HG03575 (cell line): Measurements from ENCODE around the gene SOSTDC1.
"Not testable (repeated sequence)": the region's sequence is repeated elsewhere in the genome, so short reads cannot be mapped to it uniquely, and the experiment has no call there.

ENCODE experiments used
- ATAC-seq: cut with Tn5 transposase; IDR thresholded peaks from one replicate; pipeline ENCODE4 v1.9.1; 2021; ENCODE audit not compliant: unreplicated experiment, insufficient number of reproducible peaks, low FRiP score; ENCODE audit errors: extremely low read depth

Gene SOSTDC1, protein sequence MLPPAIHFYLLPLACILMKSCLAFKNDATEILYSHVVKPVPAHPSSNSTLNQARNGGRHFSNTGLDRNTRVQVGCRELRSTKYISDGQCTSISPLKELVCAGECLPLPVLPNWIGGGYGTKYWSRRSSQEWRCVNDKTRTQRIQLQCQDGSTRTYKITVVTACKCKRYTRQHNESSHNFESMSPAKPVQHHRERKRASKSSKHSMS

GRCh38 chr7:16465469-16466361 is at the start of gene SOSTDC1:
SOSTDC1 (minus strand) TSS chr7:16465738; CDS start chr7:16465668, 70 bp downstream.
- ATAC-seq = no peak

- no peak for ATAC-seq
Observed at GRCh38 chr7:16514729-16515128, 49.2 kb upstream of the SOSTDC1 start.

- ATAC-seq = no peak
Observed at GRCh38 chr7:16514271-16514670, 48.7 kb upstream of the SOSTDC1 start.

DNA sequence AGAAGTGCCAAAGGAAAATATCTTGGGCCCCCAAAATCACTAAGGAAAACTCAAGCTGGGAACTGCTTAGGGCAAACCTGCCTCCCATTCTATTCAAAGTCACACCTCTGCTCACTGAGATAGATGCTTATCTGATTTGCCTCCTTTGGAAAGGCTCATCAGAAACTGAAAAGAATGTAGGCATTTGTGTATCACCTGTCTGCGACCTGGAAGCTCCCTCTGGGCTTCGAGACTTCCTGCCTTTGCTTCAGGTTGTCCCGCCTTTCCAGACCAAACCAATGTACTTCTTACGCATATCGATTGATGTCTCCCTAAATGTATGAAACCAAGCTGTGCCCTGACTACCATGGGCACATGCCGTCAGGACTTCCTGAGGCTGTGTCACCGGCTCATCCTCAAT is 46.6 kb upstream of the SOSTDC1 start:
- ATAC-seq = no peak

DNA sequence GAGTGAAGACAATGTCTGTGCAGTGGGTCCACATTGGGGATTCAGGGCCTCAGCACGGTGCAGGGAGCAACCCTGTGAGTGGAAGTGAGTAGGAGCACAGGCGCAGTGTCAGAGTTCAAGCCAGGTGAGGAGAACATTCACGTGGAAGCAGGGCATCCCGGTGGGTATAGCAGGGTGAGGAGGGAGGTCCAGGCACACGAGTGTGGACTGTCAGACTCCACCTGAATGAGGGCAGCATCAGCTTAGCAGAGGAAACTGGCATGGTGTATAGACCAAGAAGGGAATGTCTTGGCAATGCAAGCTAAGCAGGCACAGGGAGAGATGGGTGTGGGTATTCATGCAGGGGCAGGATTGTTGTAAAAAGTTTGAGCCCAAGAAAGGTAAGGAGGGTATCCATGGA is 45.8 kb upstream of the SOSTDC1 start:
- ATAC-seq = no peak

- ATAC-seq = no peak
Observed at GRCh38 chr7:16509829-16510228, 44.3 kb upstream of the SOSTDC1 start.

DNA sequence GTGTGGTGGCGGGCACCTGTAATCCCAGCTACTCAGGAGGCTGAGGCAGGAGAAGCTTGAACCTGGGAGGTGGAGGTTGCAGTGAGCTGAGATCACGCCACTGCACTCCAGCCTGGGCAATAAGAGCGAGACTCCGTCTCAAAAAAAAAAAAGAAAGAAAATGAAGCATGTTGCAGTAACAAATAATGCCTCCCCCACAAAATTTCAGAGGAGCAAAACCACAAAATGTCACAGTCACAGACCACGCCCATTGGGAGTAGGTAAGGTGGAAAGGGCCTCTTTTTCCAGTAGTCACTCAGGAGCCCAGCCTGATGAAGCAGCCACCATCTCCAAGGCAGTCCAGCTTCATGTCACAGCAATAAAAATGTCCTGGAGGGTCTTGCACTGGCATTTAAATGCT is 40.9 kb upstream of the SOSTDC1 start:
- not testable (repeated sequence) for ATAC-seq

DNA sequence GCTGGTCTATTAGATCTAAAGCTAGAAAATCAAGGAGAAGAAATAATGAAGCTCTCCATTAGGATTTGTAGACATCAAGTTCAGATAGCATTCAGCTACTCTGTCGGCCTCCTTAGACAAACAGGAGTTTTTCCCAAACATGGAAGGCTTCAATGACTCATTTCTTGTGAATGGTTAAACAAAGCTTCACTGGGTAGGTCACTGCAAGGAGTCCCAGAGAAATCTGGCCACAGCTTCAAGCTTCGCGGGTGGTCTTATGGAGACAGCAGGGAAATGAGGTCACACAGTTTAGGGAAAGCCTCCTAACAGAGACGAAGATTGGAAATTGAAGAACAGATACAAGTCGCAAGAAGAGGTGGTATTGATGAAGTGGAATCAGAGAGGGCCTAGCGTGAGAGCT is 38.5 kb upstream of the SOSTDC1 start:
- ATAC-seq = no peak

DNA sequence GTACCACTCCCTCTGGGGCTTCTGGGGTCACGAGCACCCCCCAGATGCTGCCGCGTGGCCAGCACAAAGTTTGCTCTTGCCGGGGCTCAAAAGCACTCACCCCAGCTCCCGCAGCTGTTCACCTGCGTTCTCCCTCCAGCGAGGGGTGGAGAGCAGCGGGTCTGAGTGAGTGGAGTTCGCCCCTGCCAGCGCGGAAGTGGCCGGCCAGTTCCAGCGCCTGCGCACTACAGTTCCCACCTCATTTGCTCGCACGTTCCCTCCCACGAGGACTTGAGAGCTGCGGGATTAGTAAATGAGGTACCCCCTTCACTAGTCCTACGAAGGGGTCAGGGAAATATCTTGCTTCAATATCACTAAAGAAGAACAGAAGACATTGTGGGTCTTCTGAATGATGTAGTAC is 36.8 kb upstream of the SOSTDC1 start:
- no peak for ATAC-seq

DNA sequence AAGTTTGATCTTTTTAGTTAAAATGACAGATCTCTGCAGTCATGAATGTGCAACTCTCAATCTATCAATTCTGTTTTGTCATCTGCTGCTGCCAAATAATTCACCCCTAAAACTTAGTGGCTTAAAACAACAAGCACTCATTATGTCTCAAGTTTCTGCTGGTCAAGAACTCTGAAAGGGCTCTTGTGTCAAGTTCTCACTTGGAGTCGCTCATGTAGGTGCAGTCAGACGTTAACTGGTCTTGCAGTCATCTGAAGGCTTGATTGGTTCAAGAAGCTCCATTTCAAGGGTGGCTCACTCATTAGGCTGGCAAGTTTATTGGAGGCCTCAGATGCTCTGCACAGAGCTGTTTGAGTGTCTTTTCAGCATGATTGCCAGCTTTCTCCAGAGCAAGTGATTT is 32.6 kb upstream of the SOSTDC1 start:
- ATAC-seq = no peak

- ATAC-seq = no peak
Observed at GRCh38 chr7:16494955-16495719, 29.6 kb upstream of the SOSTDC1 start.

DNA sequence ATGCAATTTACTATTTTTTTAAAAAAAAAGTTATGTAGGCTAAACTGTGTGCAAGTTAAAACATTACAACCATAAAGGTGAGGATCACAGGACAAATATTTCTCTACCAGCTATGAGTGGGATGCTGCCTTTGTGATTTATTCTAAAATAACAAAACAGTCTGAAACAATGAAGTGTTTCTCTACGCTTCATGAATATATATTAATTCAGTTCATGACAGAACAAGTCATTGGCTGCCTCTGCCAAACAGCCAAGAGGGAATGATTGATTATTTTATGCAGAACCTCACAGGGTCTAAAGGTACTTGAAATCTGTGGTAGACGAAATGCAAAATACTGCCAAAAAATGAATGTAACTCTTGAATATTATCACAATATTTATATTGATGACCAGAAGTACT is 29.0 kb upstream of the SOSTDC1 start:
- no peak for ATAC-seq

DNA sequence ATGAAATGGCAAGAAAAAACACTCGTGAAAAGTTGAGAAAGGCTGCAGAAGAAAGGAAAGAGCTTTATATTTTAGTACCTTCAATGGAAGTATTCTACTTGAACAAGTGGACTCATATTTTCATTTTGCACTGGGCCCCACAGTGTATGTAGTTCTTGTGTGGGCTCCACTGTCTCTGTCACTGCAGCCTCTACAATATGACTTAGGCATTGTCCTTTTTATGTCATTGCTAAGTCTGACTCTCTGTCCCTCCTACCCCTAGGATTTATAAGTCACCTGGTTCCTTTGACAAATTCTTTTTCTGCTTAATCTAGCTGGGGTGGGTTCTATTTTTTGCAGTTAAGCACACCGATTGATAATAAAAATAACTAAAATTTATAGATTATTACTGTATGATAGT is 27.7 kb upstream of the SOSTDC1 start:
- no peak for ATAC-seq

DNA sequence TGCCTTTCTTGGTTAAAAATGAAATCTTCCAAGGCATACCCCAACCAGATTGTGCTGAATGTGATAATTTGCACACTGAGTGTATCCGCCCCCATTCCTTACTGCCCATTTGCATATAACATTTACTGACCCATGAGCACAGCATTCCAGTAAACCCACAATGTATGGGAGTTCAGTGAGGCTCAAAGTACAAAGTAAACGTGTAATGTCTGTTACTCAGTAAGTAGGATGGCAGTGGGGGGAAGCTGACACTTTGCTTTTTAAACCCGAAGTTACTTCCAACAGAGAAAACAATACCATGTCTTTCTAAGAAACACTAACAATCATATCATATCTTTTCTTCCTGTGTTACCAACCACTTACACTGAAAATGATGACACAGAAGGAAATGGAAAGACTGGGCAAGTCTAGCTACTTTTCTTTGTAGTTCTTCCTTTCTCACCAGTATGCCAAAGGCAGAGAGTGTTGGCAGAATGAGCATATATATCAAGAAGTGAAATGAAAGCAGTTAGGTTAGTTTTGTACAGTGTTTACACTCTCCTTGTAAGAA is 27.1 kb upstream of the SOSTDC1 start:
- ATAC-seq = no peak

DNA sequence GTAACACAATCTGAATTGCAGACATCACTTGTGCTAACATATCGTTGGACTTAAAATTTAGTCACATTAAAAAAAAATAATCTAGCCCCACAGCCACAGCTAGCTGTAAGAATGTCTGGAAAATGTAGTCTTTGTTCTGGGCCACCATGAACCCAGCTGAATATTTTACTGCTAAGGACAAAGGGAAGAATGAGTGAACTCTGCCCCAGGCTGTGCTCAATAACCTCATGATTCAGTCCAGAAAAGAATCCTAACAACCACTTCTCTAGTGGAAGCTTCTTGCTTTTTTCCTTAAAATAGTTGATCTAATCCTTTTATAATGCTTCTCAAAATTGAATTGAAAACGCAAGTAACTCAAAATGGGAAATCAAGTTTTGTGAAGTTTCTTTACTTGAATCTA is 25.6 kb upstream of the SOSTDC1 start:
- no peak for ATAC-seq

- ATAC-seq = no peak
Observed at GRCh38 chr7:16484453-16485158, 19.1 kb upstream of the SOSTDC1 start.

DNA sequence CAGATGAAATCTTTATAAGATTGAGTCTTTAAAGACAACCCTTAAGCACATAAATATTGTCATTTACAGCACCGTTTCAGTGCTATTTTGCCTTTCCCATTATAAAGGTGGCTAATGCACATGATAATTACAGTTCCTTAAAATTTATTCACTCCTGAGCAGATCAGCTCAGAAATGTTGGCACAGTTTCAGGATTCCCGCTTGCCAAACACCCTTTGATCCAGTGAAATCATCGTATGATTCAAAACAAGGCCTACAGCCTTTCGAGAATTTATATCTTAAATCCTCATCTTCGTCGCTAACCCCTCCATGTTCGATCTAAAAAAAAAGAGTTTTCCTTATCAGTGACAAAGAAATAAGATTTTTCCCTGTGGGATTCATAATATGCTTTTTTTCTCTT is 14.1 kb upstream of the SOSTDC1 start:
- no peak for ATAC-seq

GRCh38 chr7:16479161-16479560 is 13.6 kb upstream of the SOSTDC1 start:
- ATAC-seq = no peak

- no peak for ATAC-seq
Observed at GRCh38 chr7:16471933-16472332, 6.4 kb upstream of the SOSTDC1 start.
